Activated T-cell treated with anti-CD3 and anti-CD28 coated beads, Interleukin-2, amount 50 U/mL, for 48 hours (primary cell): ENCODE measurements around the gene CPNE7.
"Not testable (repeated sequence)": the region's sequence is repeated elsewhere in the genome, so short reads cannot be mapped to it uniquely, and the experiment has no call there.

Experiments
- DNase-seq, 2 experiments: peaks; one replicate each; pipeline ENCODE4 v3.0.0-alpha.2; 2020

Gene CPNE7

GRCh38 chr16:89569506-89570341 is 5.8 kb upstream of the CPNE7 start:
- no peak for DNase-seq

GRCh38 chr16:89570342-89570923 is 5.1 kb upstream of the CPNE7 start:
- DNase-seq, result no peak

- DNase-seq, result not testable (repeated sequence)
Measured at GRCh38 chr16:89570983-89571598, 4.5 kb upstream of the CPNE7 start.

GRCh38 chr16:89571636-89572035 is 3.9 kb upstream of the CPNE7 start:
- DNase-seq, result no peak

GRCh38 chr16:89572073-89572484 is 3.5 kb upstream of the CPNE7 start:
- DNase-seq, result no peak

- no peak for DNase-seq
Measured at GRCh38 chr16:89572485-89573205, 2.9 kb upstream of the CPNE7 start.

- no peak for DNase-seq
Measured at GRCh38 chr16:89573826-89574680, 1.5 kb upstream of the CPNE7 start.

- DNase-seq, result peak; percentile 73 to 81
Measured at GRCh38 chr16:89574681-89575246, 794 bp upstream of the CPNE7 start.

- DNase-seq, result no peak
Measured at GRCh38 chr16:89576153-89577054, 846 bp downstream of the CPNE7 start.

- no peak for DNase-seq
Measured at GRCh38 chr16:89577055-89577759, 1.6 kb downstream of the CPNE7 start.

GRCh38 chr16:89579351-89579750 is 3.8 kb downstream of the CPNE7 start:
- DNase-seq, result no peak

- DNase-seq, result no peak
Measured at GRCh38 chr16:89581045-89581695, 5.6 kb downstream of the CPNE7 start.

- no peak for DNase-seq
Measured at GRCh38 chr16:89581861-89582563, 6.5 kb downstream of the CPNE7 start.

- no peak for DNase-seq
Measured at GRCh38 chr16:89582614-89583196, 7.1 kb downstream of the CPNE7 start.

- no peak for DNase-seq
Measured at GRCh38 chr16:89583197-89583894, 7.8 kb downstream of the CPNE7 start.

GRCh38 chr16:89583895-89584644 is 8.5 kb downstream of the CPNE7 start:
- no peak for DNase-seq
